RKO (cell line): ENCODE measurements around the gene HBA1.
"Not testable (repeated sequence)": the region's sequence is repeated elsewhere in the genome, so short reads cannot be mapped to it uniquely, and the experiment has no call there.

Experiments used
- DNase-seq: peaks from one replicate; pipeline ENCODE4 v3.0.0-alpha.2; 2016; ENCODE audit warnings: low spot score

Gene HBA1

DNA sequence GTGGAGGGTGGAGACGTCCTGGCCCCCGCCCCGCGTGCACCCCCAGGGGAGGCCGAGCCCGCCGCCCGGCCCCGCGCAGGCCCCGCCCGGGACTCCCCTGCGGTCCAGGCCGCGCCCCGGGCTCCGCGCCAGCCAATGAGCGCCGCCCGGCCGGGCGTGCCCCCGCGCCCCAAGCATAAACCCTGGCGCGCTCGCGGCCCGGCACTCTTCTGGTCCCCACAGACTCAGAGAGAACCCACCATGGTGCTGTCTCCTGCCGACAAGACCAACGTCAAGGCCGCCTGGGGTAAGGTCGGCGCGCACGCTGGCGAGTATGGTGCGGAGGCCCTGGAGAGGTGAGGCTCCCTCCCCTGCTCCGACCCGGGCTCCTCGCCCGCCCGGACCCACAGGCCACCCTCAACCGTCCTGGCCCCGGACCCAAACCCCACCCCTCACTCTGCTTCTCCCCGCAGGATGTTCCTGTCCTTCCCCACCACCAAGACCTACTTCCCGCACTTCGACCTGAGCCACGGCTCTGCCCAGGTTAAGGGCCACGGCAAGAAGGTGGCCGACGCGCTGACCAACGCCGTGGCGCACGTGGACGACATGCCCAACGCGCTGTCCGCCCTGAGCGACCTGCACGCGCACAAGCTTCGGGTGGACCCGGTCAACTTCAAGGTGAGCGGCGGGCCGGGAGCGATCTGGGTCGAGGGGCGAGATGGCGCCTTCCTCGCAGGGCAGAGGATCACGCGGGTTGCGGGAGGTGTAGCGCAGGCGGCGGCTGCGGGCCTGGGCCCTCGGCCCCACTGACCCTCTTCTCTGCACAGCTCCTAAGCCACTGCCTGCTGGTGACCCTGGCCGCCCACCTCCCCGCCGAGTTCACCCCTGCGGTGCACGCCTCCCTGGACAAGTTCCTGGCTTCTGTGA, at the start of gene HBA1:
TSS of gene HBA1 (plus strand) at position 204 of the 906 bp plus-strand sequence. CDS start at position 241, 37 bp downstream.
- not testable (repeated sequence) for DNase-seq

DNA sequence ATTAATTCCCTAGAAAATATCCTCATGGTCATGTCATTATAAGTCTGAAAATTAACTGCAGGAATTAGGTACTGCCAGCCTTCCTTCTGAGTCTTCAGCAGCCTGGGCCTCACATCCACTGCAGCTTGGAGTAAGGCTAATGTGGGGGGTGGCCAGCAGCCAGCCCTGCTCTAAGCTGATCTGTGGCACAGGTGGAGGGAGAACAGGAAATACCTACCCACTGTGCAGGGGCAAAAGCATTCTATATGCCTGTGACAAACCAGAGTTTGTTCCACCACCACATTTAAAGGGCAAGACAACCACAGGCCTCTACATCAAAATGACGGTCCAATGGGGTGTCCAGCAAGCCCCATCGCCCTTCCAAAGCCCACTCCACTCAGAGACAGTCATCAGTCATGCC, 47.4 kb upstream of the HBA1 start:
- DNase-seq = no peak

DNA sequence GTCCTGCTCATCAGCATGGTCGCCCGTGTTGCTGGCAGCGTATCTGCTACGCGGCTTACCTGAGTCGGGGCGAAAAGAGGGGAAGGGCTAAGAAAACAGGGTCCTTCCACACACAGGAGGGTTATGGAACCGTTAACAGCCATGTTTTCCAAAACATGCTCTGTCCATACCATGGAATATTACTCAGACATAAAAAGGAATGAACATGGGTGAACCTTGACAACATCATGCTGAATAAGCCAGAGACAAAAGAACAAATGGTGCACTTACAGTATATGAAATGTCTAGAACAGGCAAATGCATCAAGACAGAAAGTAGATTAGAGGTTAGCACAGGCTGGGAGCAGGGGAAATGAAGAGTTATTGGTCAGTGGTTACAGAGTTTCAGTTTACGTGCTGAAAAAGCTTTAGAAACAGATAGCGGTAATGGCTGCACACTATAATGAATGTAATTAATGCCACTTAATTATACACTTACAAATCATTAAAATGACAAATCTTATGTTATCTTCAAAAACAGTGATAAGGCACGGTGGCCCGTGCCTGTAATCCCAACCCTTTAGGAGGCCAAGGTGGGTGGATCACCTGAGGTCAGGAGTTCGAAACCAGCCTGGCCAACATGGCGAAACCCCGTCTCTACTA, 45.8 kb upstream of the HBA1 start:
- DNase-seq = no peak

DNA sequence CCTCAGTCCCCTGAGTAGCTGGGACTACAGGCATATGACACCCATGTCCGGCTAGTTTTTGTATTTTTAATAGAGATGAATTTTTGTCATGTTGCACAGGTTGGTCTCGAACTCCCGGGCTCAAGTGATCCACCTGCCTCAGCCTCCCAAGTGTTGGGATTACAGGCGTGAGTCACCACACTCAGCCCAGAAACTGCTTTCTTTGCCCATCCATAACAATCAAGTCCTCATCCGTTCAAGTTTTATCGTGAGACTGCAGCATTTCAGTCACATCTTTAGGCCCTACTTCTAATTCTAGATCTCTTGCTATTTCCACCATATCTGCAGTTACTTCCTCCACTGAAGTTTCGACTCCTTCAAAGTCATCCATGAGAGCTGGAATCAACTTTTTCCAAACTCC, 44.4 kb upstream of the HBA1 start:
- DNase-seq = no peak

DNA sequence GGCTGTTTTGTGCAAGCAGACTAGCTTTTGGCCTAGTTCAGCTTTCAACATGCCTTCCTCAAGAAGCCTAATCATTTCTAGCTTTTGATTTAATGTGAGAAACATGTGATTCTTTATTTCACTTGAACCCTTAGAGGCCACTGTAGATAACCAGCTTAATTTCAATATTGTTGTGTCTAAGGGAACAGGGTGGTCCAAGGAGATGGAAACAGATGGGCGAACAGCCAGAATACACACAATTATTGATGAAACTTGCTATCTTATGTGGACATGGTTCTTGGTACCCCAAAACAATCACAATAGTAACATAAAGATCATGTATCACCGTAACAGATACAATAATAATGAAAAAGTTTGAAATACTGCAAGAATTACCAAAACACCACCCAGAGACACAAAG, 42.8 kb upstream of the HBA1 start:
- DNase-seq = no peak

DNA sequence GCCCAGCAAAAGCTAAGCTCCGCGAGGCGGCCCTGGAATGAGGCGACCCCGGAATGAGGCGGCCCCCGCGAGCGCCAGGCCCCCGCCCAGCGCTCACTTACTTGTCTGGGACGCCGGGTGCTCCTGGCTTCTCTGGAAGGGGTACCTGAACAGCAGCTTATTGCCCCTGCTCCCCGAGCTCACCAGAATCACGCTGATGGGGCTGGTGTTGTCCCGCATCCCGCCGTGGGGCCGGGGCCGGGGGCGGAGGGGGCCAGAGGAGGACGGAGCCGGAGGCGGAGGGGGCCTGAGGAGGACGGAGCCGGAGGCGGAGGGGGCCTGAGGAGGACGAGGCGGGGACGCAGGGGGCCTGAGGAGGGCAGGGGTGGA, 38.4 kb upstream of the HBA1 start:
- DNase-seq = no peak

DNA sequence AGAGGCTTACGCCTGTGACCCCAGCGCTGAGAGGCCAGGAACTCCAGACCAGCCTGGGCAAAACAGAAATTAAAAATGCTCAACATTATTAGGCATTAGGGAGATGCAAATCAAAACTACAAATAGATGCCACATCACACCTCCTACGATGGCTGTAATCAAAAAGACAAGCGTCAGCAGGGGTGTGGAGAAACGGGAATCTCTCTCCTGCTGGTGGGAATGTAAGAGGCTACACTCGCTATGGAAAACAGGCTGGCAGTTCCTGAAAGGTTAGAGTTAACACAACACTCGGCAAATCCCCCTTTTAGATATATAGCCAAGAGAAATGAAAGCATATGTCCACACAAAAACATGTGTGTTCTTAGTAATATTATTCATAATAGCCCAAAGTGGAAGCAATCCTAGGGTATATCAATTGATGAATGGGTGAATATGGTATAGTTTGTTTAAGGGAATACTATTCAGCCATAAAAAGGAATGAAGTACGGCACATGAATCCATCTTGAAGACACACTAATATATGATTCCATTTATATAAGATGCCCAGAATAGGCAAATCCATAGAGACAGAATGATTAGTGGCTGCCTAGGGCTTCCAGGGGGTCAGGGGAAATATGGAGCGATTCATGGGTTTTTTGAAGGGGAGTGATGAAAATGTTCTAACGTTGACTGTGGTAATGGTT, 36.2 kb upstream of the HBA1 start:
- no peak for DNase-seq

DNA sequence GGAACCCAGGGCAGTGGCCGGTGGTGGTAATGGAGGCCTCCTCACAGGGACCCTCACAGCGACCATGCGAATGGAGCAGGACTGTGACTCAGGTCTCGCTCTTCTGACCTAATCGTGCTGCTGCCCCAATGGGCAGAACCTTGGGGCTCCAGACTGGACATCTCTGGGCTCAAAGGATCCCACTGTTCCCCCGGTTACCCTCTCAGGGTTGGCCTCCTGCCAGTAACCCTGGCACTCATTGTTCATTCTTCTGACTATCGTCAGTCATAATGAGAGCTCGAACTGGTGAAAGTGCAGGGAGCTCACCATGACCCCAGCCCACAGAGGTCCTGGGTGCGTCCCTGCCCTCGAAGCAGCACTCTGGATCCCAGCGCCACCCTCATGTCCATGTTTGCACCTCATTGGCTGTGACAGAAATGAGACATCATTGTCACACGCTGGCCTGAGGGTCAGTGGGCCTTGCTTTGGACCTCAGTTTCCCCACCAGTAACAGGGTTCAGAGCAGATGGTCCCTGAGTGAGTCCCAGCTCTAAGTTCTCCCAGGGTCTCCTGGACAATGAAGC, 34.0 kb upstream of the HBA1 start:
- DNase-seq = no peak

DNA sequence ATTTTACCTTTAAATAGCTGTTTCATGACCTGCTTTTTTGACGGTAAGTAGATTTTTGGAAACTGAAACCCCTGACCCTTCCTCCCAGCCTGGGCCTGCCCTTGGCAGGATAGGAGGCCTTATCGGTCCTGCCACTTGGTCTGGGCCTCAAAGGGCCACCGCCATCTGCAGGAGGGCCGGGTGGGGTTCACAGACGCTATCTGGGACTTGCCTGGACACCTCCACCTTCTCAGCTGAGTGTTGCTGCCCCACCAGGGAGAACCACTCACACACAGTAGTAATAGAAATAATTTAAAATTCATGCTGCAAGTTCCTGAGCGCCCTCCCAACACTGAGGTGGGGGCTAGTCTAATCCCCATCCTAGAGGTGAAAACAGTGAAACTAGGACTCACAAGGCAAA, 33.4 kb upstream of the HBA1 start:
- no peak for DNase-seq

DNA sequence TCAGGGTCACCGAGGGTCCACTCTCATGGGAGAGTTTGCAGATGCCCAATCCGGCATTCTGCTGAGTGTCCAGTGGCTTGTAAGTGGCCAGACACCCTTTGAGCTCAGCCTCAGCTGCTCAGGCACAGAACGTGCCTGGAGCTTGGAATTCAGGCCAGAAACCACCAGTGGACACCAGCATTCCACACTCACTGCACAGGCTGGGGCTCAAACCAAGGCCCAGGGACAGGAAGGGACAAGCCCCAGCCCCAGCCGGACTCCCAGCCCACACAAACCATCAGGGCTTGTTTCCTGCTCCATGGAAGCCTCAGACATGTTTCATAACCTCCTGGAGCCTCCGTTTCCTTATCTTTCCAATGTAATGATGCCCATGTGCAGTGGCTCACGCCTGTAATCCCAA, 33.0 kb upstream of the HBA1 start:
- DNase-seq = no peak

DNA sequence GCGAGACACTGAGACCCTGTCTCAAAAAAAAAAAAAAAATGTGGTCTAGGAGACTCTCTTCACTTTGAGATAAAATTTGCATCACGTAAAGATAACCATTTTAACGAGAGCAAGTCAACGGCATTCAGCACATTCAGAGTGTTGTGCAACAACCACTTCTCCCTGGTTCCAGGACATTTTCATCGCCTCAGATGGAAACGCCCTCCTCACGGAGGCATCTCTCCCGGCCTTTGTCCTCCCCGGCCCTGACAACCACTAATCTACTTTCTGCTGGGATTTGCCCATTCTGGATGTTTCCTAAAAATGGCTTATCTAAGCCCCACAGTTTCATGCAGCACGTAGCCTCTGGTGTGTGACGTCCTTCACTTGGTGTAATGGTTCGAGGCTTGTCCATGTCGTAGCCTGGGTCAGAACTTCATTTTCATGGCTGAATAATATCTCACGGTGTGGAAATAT, 31.7 kb upstream of the HBA1 start:
- no peak for DNase-seq

DNA sequence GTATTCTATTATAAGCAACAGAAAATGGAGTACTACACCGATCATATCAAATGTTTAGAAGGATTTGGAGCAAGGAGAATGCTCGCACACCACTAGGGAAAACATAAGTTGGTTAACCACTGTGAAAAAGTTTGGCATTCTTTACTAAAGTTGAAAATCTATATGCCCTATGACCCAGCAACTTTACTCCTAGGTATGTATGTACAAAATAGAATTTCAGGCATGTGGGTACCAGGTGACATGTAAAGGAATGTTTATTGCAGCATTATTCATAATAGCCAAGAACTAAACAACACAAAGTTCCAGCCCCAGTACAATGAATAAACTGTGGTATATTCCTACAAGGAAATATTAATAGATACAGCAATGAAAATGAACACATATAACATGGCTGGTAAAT, 29.8 kb upstream of the HBA1 start:
- DNase-seq = no peak

DNA sequence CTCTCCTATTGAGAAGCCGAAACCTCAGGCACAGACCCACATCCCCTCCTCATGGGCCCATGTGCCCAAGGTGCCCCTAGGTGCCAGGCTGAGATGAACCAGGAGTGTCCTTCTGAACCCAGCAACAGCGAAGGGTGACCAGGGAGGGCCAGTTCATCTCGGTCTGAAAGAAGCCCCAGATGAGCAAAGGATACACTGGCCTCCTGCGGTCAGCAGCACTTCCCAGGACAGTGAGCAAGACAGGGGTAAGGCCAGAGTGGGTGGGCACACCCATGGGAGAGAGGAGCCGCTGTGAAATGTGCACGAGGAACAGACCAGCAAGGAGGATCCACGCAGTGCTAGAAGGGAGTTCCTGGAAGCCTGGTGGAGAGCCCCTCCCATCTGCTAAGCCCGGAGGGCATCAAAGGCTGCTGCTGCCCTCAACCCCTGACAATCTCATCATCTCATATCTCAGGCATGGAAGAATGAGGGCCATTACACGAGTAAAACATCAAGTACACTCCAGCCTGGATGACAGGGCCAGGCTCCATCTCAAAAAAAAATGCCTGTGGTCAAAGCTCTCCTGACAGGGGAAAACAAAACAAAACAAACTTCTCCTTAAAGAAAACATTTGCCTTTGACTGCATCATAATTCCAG, 27.3 kb upstream of the HBA1 start:
- no peak for DNase-seq

DNA sequence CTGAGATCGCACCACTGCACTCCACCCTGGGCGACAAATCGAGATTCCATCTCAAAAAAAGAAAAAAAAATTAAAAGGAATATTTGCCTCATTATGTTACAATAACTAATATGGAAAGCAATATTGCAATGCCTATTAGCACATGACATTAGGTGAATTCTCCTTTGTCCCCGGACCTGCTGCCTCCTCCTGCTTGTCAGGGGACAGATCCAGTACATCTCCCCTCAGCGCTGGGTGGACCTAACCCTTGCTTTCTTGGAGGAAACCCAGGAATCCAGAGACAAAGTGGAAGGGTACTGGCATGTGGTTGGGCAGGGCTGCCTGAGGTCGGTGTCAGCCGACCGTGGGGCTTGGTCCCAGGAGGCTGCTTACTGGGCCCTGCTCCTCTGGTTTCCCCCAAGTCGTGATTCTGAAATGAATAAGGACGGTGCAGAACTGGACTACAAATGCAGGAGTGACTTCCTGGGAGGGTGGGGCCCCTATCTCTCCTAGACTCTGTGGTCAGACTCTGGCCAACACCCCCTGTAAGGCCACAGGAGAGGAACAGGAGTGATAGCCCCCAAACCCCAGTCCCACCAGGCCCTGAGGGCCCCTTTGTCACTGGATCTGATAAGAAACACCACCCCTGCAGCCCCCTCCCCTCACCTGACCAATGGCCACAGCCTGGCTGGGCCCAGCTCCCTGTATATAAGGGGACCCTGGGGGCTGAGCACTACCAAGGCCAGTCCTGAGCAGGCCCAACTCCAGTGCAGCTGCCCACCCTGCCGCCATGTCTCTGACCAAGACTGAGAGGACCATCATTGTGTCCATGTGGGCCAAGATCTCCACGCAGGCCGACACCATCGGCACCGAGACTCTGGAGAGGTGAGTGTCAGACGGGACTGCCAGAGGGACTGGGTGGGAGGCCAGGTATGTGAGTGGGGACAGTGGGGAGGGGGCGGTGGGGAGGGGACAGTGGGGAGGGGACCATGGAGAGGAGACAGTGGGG, 24.0 kb upstream of the HBA1 start, which contains the start of gene HBZ:
TSS of gene HBZ (plus strand) at position 504 of the 988 bp plus-strand sequence. CDS start at position 770, 266 bp downstream.
- no peak for DNase-seq

DNA sequence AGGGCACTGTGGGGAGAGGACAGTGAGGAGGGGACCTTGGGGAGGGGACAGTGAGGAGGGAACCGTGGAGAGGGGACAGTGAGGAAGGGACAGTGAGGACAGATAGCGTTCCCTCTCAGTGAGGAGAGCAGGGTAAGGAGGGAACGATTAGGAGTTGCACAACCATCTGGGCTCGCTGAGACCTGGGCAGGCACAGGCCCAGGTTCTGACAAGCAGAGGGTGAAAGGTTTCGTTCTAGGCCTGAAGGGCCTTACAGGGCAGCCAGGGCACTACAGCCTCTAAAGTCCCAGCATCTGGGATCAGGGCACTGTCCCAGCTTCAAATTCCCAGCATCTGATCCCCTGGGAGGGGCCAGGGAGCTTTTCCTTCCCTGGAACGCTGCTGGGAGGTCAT, 23.4 kb upstream of the HBA1 start:
- not testable (repeated sequence) for DNase-seq

DNA sequence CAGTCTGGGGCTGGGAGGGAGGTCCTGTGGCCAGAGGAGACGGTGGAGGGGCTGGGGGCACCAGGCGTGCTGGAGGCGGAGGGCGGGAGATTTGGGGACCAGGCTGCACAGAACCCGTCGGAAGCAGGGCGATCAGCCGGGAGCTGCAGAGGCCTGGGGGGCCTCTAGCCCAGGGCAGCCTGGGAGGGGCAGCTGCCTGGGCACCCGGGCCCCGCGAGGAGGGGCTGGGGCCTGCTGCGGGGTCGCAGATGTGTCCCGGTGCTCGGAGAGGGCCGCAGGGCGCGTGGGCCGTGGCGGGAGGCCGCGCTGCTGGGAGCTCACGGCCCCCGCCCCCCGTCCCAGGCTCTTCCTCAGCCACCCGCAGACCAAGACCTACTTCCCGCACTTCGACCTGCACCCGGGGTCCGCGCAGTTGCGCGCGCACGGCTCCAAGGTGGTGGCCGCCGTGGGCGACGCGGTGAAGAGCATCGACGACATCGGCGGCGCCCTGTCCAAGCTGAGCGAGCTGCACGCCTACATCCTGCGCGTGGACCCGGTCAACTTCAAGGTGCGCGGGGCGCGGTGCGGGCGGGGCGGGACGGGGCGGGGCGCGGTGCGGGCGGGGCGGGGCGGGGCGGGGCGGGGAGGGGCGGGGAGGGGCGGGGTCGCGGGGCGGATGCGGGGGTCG, 22.8 kb upstream of the HBA1 start:
- not testable (repeated sequence) for DNase-seq

DNA sequence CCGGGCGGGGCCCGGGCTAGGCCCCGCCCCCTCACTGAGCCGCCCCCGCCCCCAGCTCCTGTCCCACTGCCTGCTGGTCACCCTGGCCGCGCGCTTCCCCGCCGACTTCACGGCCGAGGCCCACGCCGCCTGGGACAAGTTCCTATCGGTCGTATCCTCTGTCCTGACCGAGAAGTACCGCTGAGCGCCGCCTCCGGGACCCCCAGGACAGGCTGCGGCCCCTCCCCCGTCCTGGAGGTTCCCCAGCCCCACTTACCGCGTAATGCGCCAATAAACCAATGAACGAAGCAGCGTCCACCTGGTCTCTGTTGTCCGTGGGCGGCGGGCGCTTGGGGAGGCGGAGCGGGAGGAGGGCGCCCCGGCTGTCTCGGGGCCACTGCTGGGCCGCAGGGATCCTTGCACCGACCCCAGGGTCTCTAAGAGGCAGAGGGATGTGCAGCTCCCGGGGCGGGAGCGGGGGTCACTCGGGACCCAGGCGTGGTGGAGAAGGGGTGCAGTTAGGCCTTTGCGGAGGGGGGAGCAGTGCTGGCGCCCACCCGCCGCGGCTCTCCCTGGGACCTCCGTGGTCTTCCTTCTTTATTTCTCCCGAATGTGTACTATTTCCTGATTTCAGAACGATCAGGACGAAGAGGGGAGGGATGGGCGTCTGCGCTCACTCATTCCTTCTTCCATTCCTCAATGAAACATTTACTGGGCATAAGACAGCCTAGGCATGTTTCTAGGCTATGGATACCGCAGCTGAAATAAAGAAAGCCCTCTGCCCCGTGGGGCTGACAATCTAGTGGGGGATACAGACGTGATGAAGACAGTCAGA, 22.1 kb upstream of the HBA1 start:
- DNase-seq = no peak

DNA sequence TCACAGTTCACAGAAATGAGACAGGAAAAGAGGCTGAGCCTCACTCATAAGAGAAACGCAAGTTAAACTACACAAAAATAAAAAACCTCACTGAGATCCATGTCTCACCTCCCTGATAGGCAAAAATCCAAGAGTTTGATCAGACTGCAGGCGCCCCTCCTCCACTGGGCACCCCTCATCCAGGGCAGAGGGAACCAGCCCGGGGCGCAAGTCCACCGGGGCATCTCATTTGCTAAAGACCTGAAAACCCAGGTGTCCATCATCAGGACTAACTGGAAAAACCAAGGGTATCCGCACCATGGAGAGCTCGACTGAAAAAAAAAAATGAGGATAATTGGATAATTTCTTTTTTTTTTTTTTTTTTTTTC, 21.5 kb upstream of the HBA1 start:
- no peak for DNase-seq

DNA sequence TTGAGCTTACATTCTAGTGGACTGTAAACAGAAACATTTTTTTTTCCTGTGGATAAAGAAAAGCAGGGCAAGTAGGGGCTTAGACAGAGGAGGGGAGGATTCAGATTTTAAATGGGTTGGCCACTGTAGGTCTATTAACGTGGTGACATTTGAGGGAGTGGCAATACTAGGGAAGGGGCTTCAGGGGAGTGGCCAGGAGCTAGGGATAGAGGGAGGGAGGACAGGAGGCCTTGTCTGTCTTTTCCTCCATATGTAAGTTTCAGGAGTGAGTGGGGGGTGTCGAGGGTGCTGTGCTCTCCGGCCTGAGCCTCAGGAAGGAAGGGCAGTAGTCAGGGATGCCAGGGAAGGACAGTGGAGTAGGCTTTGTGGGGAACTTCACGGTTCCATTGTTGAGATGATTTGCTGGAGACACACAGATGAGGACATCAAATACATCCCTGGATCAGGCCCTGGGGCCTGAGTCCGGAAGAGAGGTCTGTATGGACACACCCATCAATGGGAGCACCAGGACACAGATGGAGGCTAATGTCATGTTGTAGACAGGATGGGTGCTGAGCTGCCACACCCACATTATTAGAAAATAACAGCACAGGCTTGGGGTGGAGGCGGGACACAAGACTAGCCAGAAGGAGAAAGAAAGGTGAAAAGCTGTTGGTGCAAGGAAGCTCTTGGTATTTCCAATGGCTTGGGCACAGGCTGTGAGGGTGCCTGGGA, 17.2 kb upstream of the HBA1 start:
- no peak for DNase-seq
